NCI-H82 (cell line): ENCODE data around the gene CLDN2.
"Not testable (repeated sequence)": the region's sequence is repeated elsewhere in the genome, so short reads cannot be mapped to it uniquely, and the experiment has no call there.

ENCODE experiments used
- DNase-seq: peaks from one replicate; lab custom pipeline; 2025; lab: John Stamatoyannopoulos, UW

CLDN2 gene

GRCh38 chrX:106919932-106920452 lies at the start of gene CLDN2:
Gene CLDN2, plus strand, starts transcription at chrX:106920402. Its CDS starts 7,827 bp downstream, at chrX:106928229.
- no peak for DNase-seq

- not testable (repeated sequence) for DNase-seq
Observed at GRCh38 chrX:106872796-106873195, 47.4 kb upstream of the CLDN2 start.

- DNase-seq, result peak; percentile 50
Observed at GRCh38 chrX:106874075-106874474, 46.1 kb upstream of the CLDN2 start.

GRCh38 chrX:106875151-106875550 lies 45.1 kb upstream of the CLDN2 start:
- DNase-seq, result no peak

GRCh38 chrX:106889468-106889867 lies 30.7 kb upstream of the CLDN2 start:
- no peak for DNase-seq

GRCh38 chrX:106891762-106892460 lies 28.3 kb upstream of the CLDN2 start:
- DNase-seq, result no peak

GRCh38 chrX:106894392-106894909 lies 25.8 kb upstream of the CLDN2 start:
- peak; percentile 80 for DNase-seq

GRCh38 chrX:106894978-106895452 lies 25.2 kb upstream of the CLDN2 start:
- peak; percentile 20 for DNase-seq

GRCh38 chrX:106897259-106897658 lies 22.9 kb upstream of the CLDN2 start:
- peak; percentile 77 for DNase-seq

- peak; percentile 61 for DNase-seq
Observed at GRCh38 chrX:106898462-106898861, 21.7 kb upstream of the CLDN2 start.

- no peak for DNase-seq
Observed at GRCh38 chrX:106899276-106899675, 20.9 kb upstream of the CLDN2 start.

GRCh38 chrX:106899841-106900240 lies 20.4 kb upstream of the CLDN2 start:
- no peak for DNase-seq

- DNase-seq, result no peak
Observed at GRCh38 chrX:106901341-106901740, 18.9 kb upstream of the CLDN2 start.

- no peak for DNase-seq
Observed at GRCh38 chrX:106901781-106902219, 18.4 kb upstream of the CLDN2 start.

- DNase-seq, result peak; percentile 68
Observed at GRCh38 chrX:106902684-106903083, 17.5 kb upstream of the CLDN2 start.

GRCh38 chrX:106903291-106903824 lies 16.8 kb upstream of the CLDN2 start, which contains the start of gene RIPPLY1:
Gene RIPPLY1, minus strand, starts transcription at chrX:106903341. Its CDS starts 54 bp downstream, at chrX:106903287.
- peak; percentile 44 for DNase-seq

GRCh38 chrX:106903856-106904528 lies 16.2 kb upstream of the CLDN2 start:
- DNase-seq, result no peak

- DNase-seq, result no peak
Observed at GRCh38 chrX:106905064-106905708, 15.0 kb upstream of the CLDN2 start.

GRCh38 chrX:106906361-106906760 lies 13.8 kb upstream of the CLDN2 start:
- DNase-seq, result no peak

- no peak for DNase-seq
Observed at GRCh38 chrX:106912864-106913263, 7.3 kb upstream of the CLDN2 start.

GRCh38 chrX:106917830-106918500 lies 2.2 kb upstream of the CLDN2 start:
- DNase-seq, result no peak
